Dedifferentiated amniotic fluid mesenchymal stem cell (primary cell): ENCODE results near the gene PABPC1L.

Experiments used
- DNase-seq: peaks from one replicate; pipeline ENCODE4 v3.0.0-alpha.2; 2016; ENCODE audit errors: extremely low spot score

The PABPC1L gene

GRCh38 chr20:44942264-44942973 lies 32.6 kb downstream of the PABPC1L start:
- no peak for DNase-seq

- DNase-seq, result no peak
Observed at GRCh38 chr20:44943828-44944227, 34.0 kb downstream of the PABPC1L start.

GRCh38 chr20:44945261-44945660 lies 35.4 kb downstream of the PABPC1L start:
- DNase-seq, result no peak

- DNase-seq, result no peak
Observed at GRCh38 chr20:44946271-44946852, 36.5 kb downstream of the PABPC1L start.

- no peak for DNase-seq
Observed at GRCh38 chr20:44948107-44948506, 38.2 kb downstream of the PABPC1L start.

- no peak for DNase-seq
Observed at GRCh38 chr20:44948513-44948912, 38.7 kb downstream of the PABPC1L start.

- DNase-seq, result no peak
Observed at GRCh38 chr20:44950368-44950767, 40.5 kb downstream of the PABPC1L start.

GRCh38 chr20:44952731-44953130 lies 42.9 kb downstream of the PABPC1L start:
- no peak for DNase-seq

GRCh38 chr20:44954211-44954610 lies 44.4 kb downstream of the PABPC1L start:
- DNase-seq, result no peak

- no peak for DNase-seq
Observed at GRCh38 chr20:44955270-44955669, 45.4 kb downstream of the PABPC1L start.

GRCh38 chr20:44956410-44956809 lies 46.5 kb downstream of the PABPC1L start:
- no peak for DNase-seq

- DNase-seq, result no peak
Observed at GRCh38 chr20:44958276-44958675, 48.4 kb downstream of the PABPC1L start.

- no peak for DNase-seq
Observed at GRCh38 chr20:44959082-44959637, 49.3 kb downstream of the PABPC1L start.

GRCh38 chr20:44959638-44960102 lies 49.8 kb downstream of the PABPC1L start:
- DNase-seq, result peak; percentile 61

GRCh38 chr20:44960103-44960852 lies 50.4 kb downstream of the PABPC1L start, which contains the start of gene TOMM34:
TSS of gene TOMM34 (minus strand) at chr20:44960397. CDS start at chr20:44960333, 64 bp downstream.
- peak; percentile 83 for DNase-seq

- DNase-seq, result no peak
Observed at GRCh38 chr20:44961011-44961869, 51.4 kb downstream of the PABPC1L start.

GRCh38 chr20:44961870-44962267 lies 52.0 kb downstream of the PABPC1L start:
- DNase-seq, result no peak

- DNase-seq, result no peak
Observed at GRCh38 chr20:44962483-44962882, 52.6 kb downstream of the PABPC1L start.

GRCh38 chr20:44963325-44964215 lies 53.7 kb downstream of the PABPC1L start:
- no peak for DNase-seq

- DNase-seq, result no peak
Observed at GRCh38 chr20:44965651-44966029, 55.8 kb downstream of the PABPC1L start.
